ENCODE data around the gene RPS27A.
"Not testable (repeated sequence)": the region's sequence is repeated elsewhere in the genome, so short reads cannot be mapped to it uniquely, and the experiment has no call there.

GRCh38 chr2:55259586-55259985 is 27.1 kb downstream of the RPS27A start:
- not testable (repeated sequence) for TF ChIP-seq CTCF, POLR2A (IDR thresholded peaks at IDR 0.05)

All from prostate gland (tissue), 2 donors.